Esophagus squamous epithelium (tissue), 5 donors: ENCODE results near the gene HNRNPDL. TPM values are rescaled to one million over a fixed set of nuclear protein-coding genes. Genes with fewer than 3 reads are reported as not detected.
A peak's percentile ranks its signal among the peaks of the same experiment; 100 is the strongest.

Experiments
- DNase-seq: peaks from one replicate; lab custom pipeline; 2025; lab: John Stamatoyannopoulos, UW
- H3K27ac ChIP-seq, 4 donors: fragments of 200-600 bp; sonication (generic); one replicate each; pipeline ENCODE4 v1.5.1; 2016 to 2019; ENCODE audit warnings: mild to moderate bottlenecking in 1 of 4
- H3K27me3 ChIP-seq, 4 donors: fragments of 200-600 bp; sonication (generic); 1 replicate in 3 of 4; 2 replicates in 1 of 4; pipeline versions ENCODE4 v1.5.1 to v1.6.0; 2017 to 2021; ENCODE audit warnings: antibody characterized with exemption in 1 of 4
- H3K36me3 ChIP-seq, 3 donors: fragments of 200-600 bp; sonication (generic); one replicate each; pipeline ENCODE4 v1.5.1; 2016 to 2019
- H3K4me1 ChIP-seq, 3 donors: fragments of 200-600 bp; sonication (generic); one replicate each; pipeline ENCODE4 v1.5.1; 2017 to 2019
- H3K4me3 ChIP-seq, 4 donors: fragments of 200-600 bp; sonication (generic); 1 replicate in 3 of 4; 2 replicates in 1 of 4; pipeline ENCODE4 v1.5.1; 2016 to 2019; ENCODE audit warnings: mild to moderate bottlenecking in 2 of 4, moderate library complexity in 1 of 4
- H3K9me3 ChIP-seq, 3 donors: fragments of 200-600 bp; sonication (generic); one replicate each; pipeline ENCODE4 v1.5.1; 2016 to 2019
- CTCF ChIP-seq, 6 experiments: fragments of 450-650 bp in 4 of 6; fragments of 200-600 bp in 2 of 6; sonication (generic) in 2 of 6; IDR thresholded peaks; one replicate each; pipeline ENCODE4 v1.5.1; 2016 to 2019; ENCODE audit warnings: antibody characterized with exemption in 6 of 6, mild to moderate bottlenecking in 4 of 6, moderate library complexity in 4 of 6
- POLR2A ChIP-seq, 4 donors: fragments of 450-650 bp; IDR thresholded peaks; one replicate each; pipeline ENCODE4 v1.6.1; 2017; ENCODE audit warnings: antibody characterized with exemption in 4 of 4, mild to moderate bottlenecking in 4 of 4, moderate library complexity in 3 of 4
- WGBS, 2 donors: methylation state at CpG; one replicate each; pipeline ENCODE4 v1.1.5; 2018; 5-methylcytosine and 5-hydroxymethylcytosine counted together
- intact Hi-C: fragments of 100-400 bp; cut with DNase I; formaldehyde crosslinking; loops from one replicate; pipeline ENCODE4 v1.15.0; 2022
- total RNA-seq, 4 donors: library from RNA; depleted of rRNA; stranded (reverse); fragments of >200 nt; gene quantifications; one replicate each; pipeline ENCODE4 v1.1.0, GENCODE V29; 2016
- donor health status: DM: yes; HTN: yes; CAD: no.

Gene HNRNPDL
- total RNA-seq, 4 donors from 2014 or later, result 69.1 to 201 (median 133) TPM

- TF ChIP-seq CTCF (IDR thresholded peaks at IDR 0.05) (no peak), POLR2A (IDR thresholded peaks at IDR 0.05) (no peak)
- Histone ChIP-seq H3K36me3 (peaks cover 0 to 22% (median 0%) of the 10 kb centered on the region in 3 donors), H3K4me3 (no peak overlapping the region), H3K27ac (no peak overlapping the region), H3K4me1 (peaks cover 0 to 46% (median 7%) of the 10 kb centered on the region in 3 donors), H3K27me3 (no peaks in the 10 kb centered on the region), H3K9me3 (no peaks in the 10 kb centered on the region)
- no peak for DNase-seq
- WGBS, 2 donors, result 87 to 94% methylated on average over 2 of the region's 2 CpGs
- intact Hi-C loops, result no loop called here
Observed at GRCh38 chr4:82439088-82439487, 8.8 kb upstream of the HNRNPDL start.

- DNase-seq, result no peak
- 43 to 51% methylated on average over 4 of the region's 4 CpGs for WGBS, 2 donors
Observed at GRCh38 chr4:82437285-82438005, 7.2 kb upstream of the HNRNPDL start.

GRCh38 chr4:82436780-82437179, 6.5 kb upstream of the HNRNPDL start:
- H3K27ac ChIP-seq, result peak overlapping the region in 2 of 4 donors; percentile 53 to 61
- H3K27me3 ChIP-seq, result no peaks in the 10 kb centered on the region
- H3K36me3 ChIP-seq, result peaks cover 0 to 7% (median 0%) of the 10 kb centered on the region in 3 donors
- H3K9me3 ChIP-seq, result no peaks in the 10 kb centered on the region
- 90 to 96% methylated on average over 4 of the region's 4 CpGs for WGBS, 2 donors
- TF ChIP-seq POLR2A (IDR thresholded peaks at IDR 0.05) (no peak), CTCF (IDR thresholded peaks at IDR 0.05) (no peak)
- DNase-seq, result no peak
- H3K4me1 ChIP-seq, result peaks cover 0 to 67% (median 13%) of the 10 kb centered on the region in 3 donors
- intact Hi-C loops, result no loop called here
- H3K4me3 ChIP-seq, result no peak overlapping the region

More at GRCh38 chr4:82437285-82438005, 7.2 kb upstream of the HNRNPDL start:
- Histone ChIP-seq H3K36me3 (peaks cover 0 to 7% (median 0%) of the 10 kb centered on the region in 3 donors), H3K27me3 (no peaks in the 10 kb centered on the region), H3K4me1 (peaks cover 0 to 60% (median 7%) of the 10 kb centered on the region in 3 donors), H3K9me3 (no peaks in the 10 kb centered on the region), H3K27ac (peak overlapping the region; percentile 0 to 61 (median 46)), H3K4me3 (no peak overlapping the region)
- intact Hi-C loops, result no loop called here
- TF ChIP-seq POLR2A (IDR thresholded peaks at IDR 0.05) (no peak), CTCF (IDR thresholded peaks at IDR 0.05) (no peak)

GRCh38 chr4:82436130-82436529, 5.9 kb upstream of the HNRNPDL start:
- Histone ChIP-seq H3K36me3 (peaks cover 0 to 7% (median 0%) of the 10 kb centered on the region in 3 donors), H3K4me3 (no peak overlapping the region), H3K27me3 (no peaks in the 10 kb centered on the region), H3K4me1 (peaks cover 0 to 74% (median 19%) of the 10 kb centered on the region in 3 donors), H3K9me3 (no peaks in the 10 kb centered on the region), H3K27ac (peak overlapping the region in 1 of 4 donors; percentile 61)
- no peak for DNase-seq
- TF ChIP-seq CTCF (IDR thresholded peaks at IDR 0.05) (no peak), POLR2A (IDR thresholded peaks at IDR 0.05) (no peak)
- 79 to 81% methylated on average over 4 to 5 of the region's 5 CpGs for whole genome bisulfite sequencing, 2 donors
- intact Hi-C loops, result no loop called here

GRCh38 chr4:82434949-82435348, 4.7 kb upstream of the HNRNPDL start:
- Histone ChIP-seq H3K9me3 (no peaks in the 10 kb centered on the region), H3K27ac (no peak overlapping the region), H3K4me3 (no peak overlapping the region), H3K4me1 (peaks cover 0 to 67% (median 19%) of the 10 kb centered on the region in 3 donors), H3K36me3 (peaks cover 0 to 7% (median 0%) of the 10 kb centered on the region in 3 donors), H3K27me3 (no peaks in the 10 kb centered on the region)
- no peak for DNase-seq
- intact Hi-C loops, result no loop called here
- WGBS, 2 donors, result 91 to 95% methylated on average over 7 of the region's 7 CpGs
- TF ChIP-seq POLR2A (IDR thresholded peaks at IDR 0.05), result no peak
- TF ChIP-seq CTCF (IDR thresholded peaks at IDR 0.05), result no peak
